Right lobe of liver (tissue), 6 donors: ENCODE data around the gene ZFP36L1. TPM values are rescaled to one million over a fixed set of nuclear protein-coding genes. Genes with fewer than 3 reads are reported as not detected.

Experiments used
- ATAC-seq, 4 donors: fragments of 200-7000 bp; cut with Tn5 transposase; one replicate each; pipeline ENCODE4 v1.9.1; 2020; ENCODE audit warnings: mild to moderate bottlenecking in 4 of 4, moderate library complexity in 4 of 4
- DNase-seq, 3 donors: peaks; one replicate each; pipeline ENCODE4 v3.0.0-alpha.2; 2020
- H3K27ac ChIP-seq, 3 donors: fragments of 200-600 bp; one replicate each; pipeline ENCODE4 v1.8.0; 2022
- H3K27me3 ChIP-seq, 2 donors: fragments of 200-600 bp; one replicate each; pipeline ENCODE4 v1.8.0; 2022
- H3K36me3 ChIP-seq, 4 donors: fragments of 200-600 bp; sonication (generic) in 1 of 4; one replicate each; pipeline versions ENCODE4 v1.5.1 to v1.8.0; 2017 to 2022; ENCODE audit warnings: control low read depth in 1 of 4
- H3K4me1 ChIP-seq, 4 donors: fragments of 200-600 bp; sonication (generic) in 1 of 4; one replicate each; pipeline versions ENCODE4 v1.5.1 to v1.8.0; 2017 to 2022; ENCODE audit warnings: control low read depth in 1 of 4
- H3K4me3 ChIP-seq, 3 donors: fragments of 200-600 bp; one replicate each; pipeline ENCODE4 v1.8.0; 2022
- H3K9me3 ChIP-seq, 4 donors: fragments of 200-600 bp; sonication (generic) in 1 of 4; one replicate each; pipeline versions ENCODE4 v1.5.1 to v1.8.0; 2017 to 2022; ENCODE audit warnings: control low read depth in 1 of 4
- POLR2A ChIP-seq: fragments of 450-650 bp; IDR thresholded peaks from one replicate; pipeline ENCODE4 v1.6.1; 2017; ENCODE audit warnings: antibody characterized with exemption, mild to moderate bottlenecking
- WGBS: methylation state at CpG from one replicate; pipeline ENCODE4 v1.1.6; 2018; ENCODE audit warnings: low coverage, low lambda C conversion rate; ENCODE audit not compliant: insufficient coverage; ENCODE audit errors: missing lambda C conversion rate; 5-methylcytosine and 5-hydroxymethylcytosine counted together
- intact Hi-C, 2 donors: fragments of 100-400 bp; cut with DNase I; formaldehyde crosslinking; loops; one replicate each; pipeline versions ENCODE4 v1.11.2 to v1.14.1; 2022
- total RNA-seq, 6 experiments: library from RNA; depleted of rRNA in 2 of 6; stranded (reverse); fragments of >200 nt in 2 of 6; fragmentation: NEBNext Ultra II Directional in 3 of 6; extraction: Animal tissue kit (Norgen Biotek cat#: 25700) in 3 of 6; gene quantifications; one replicate each; pipeline versions ENCODE4 v1.1.0 to v1.2.4, GENCODE V29; 2016 to 2023
- TF ChIP-seq, protein P1 (sequence below), 4 donors: fragments of 200-600 bp in 3 of 4; fragments of 450-650 bp in 1 of 4; IDR thresholded peaks; one replicate each; pipeline versions ENCODE4 v1.5.1 to v1.8.0; 2016 to 2022; ENCODE audit warnings: antibody characterized with exemption in 4 of 4, mild to moderate bottlenecking in 2 of 4
- donor health status: DM: no; HTN: yes; CAD: no.
- donor health status: DM: no; HTN: no; CAD: no.
- donor health status: DM: no; HTN: no; CAD: no.
- donor health status: DM: no; HTN: yes; CAD: no.
- donor health status: DM: no; HTN: yes; CAD: no.

ZFP36L1 gene
- total RNA-seq, 6 experiments from 2014 or later: 109 to 298 (median 218) TPM

- no CpG with 5 or more reads among the region's 4 CpGs for WGBS
- ATAC-seq (peak in 1 of 4 donors; percentile 2), DNase-seq (no peak)
- no peaks in the 10 kb centered on the region for H3K27me3 ChIP-seq
- intact Hi-C loops: loop anchor here in 1 of 2 donors (10.0 kb wide), 1 partner anchor 887 kb away; no protein-coding TSS in a partner anchor
- H3K9me3 ChIP-seq: no peaks in the 10 kb centered on the region
- H3K4me3 ChIP-seq: no peak overlapping the region
- H3K4me1 ChIP-seq: peaks cover 0 to 87% (median 35%) of the 10 kb centered on the region in 4 donors
- no peaks in the 10 kb centered on the region for H3K36me3 ChIP-seq
- TF ChIP-seq POLR2A: peak; percentile 39
- TF ChIP-seq, protein P1, sequence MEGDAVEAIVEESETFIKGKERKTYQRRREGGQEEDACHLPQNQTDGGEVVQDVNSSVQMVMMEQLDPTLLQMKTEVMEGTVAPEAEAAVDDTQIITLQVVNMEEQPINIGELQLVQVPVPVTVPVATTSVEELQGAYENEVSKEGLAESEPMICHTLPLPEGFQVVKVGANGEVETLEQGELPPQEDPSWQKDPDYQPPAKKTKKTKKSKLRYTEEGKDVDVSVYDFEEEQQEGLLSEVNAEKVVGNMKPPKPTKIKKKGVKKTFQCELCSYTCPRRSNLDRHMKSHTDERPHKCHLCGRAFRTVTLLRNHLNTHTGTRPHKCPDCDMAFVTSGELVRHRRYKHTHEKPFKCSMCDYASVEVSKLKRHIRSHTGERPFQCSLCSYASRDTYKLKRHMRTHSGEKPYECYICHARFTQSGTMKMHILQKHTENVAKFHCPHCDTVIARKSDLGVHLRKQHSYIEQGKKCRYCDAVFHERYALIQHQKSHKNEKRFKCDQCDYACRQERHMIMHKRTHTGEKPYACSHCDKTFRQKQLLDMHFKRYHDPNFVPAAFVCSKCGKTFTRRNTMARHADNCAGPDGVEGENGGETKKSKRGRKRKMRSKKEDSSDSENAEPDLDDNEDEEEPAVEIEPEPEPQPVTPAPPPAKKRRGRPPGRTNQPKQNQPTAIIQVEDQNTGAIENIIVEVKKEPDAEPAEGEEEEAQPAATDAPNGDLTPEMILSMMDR (IDR thresholded peaks at IDR 0.05): no peak
- peak overlapping the region; percentile 75 to 99 (median 79) for H3K27ac ChIP-seq
Measured at GRCh38 chr14:68822132-68822651, 29.3 kb upstream of the ZFP36L1 start.

- H3K4me1 ChIP-seq: peaks cover 0 to 82% (median 34%) of the 10 kb centered on the region in 4 donors
- no peaks in the 10 kb centered on the region for H3K36me3 ChIP-seq
- DNase-seq (peak; percentile 81 to 95 (median 89)), ATAC-seq (peak; percentile 1 to 33 (median 18))
- H3K27me3 ChIP-seq: no peaks in the 10 kb centered on the region
- intact Hi-C loops: loop anchor here in 1 of 2 donors (10.0 kb wide), 1 partner anchor 886 kb away; no protein-coding TSS in a partner anchor
- H3K9me3 ChIP-seq: no peaks in the 10 kb centered on the region
- WGBS: no CpG with 5 or more reads among the region's 18 CpGs
- H3K27ac ChIP-seq: peak overlapping the region; percentile 73 to 99 (median 75)
- peak; percentile 59 for TF ChIP-seq POLR2A
- TF ChIP-seq, protein P1 (IDR thresholded peaks at IDR 0.05): no peak
- peak overlapping the region; percentile 12 to 49 (median 23) for H3K4me3 ChIP-seq
Measured at GRCh38 chr14:68820999-68821683, 28.3 kb upstream of the ZFP36L1 start.

DNA sequence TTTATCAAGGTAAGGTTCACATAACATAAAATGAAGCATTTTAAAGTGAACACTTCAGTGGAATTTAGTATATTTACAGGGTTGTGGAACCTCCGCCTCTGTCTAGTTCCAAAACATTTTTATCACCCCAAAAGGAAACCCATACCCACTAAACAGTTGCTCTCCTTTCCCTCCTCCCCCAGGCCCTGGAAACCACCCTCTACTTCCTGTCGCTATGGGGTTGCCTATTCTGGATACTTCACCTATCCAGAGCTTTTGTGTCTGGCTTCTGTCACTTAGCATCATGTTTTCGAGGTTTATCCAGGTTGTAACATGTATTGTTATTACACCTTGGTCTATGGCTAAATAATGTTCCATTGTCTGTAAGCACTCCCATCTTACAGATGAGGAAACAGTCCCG lies 27.7 kb upstream of the ZFP36L1 start:
- TF ChIP-seq, protein P1 (IDR thresholded peaks at IDR 0.05): no peak
- no peak for TF ChIP-seq POLR2A
- H3K4me3 ChIP-seq: peak overlapping the region; percentile 12 to 49 (median 23)
- no peak for ATAC-seq
- intact Hi-C loops: loop anchor here in 1 of 2 donors (10.0 kb wide), 1 partner anchor 886 kb away; no protein-coding TSS in a partner anchor
- no peaks in the 10 kb centered on the region for H3K27me3 ChIP-seq
- no peaks in the 10 kb centered on the region for H3K9me3 ChIP-seq
- H3K4me1 ChIP-seq: peaks cover 0 to 83% (median 37%) of the 10 kb centered on the region in 4 donors
- WGBS: 46% methylated on average over 4 of the region's 4 CpGs
- no peaks in the 10 kb centered on the region for H3K36me3 ChIP-seq
- peak overlapping the region; percentile 73 to 99 (median 75) for H3K27ac ChIP-seq
- DNase-seq: no peak

DNA sequence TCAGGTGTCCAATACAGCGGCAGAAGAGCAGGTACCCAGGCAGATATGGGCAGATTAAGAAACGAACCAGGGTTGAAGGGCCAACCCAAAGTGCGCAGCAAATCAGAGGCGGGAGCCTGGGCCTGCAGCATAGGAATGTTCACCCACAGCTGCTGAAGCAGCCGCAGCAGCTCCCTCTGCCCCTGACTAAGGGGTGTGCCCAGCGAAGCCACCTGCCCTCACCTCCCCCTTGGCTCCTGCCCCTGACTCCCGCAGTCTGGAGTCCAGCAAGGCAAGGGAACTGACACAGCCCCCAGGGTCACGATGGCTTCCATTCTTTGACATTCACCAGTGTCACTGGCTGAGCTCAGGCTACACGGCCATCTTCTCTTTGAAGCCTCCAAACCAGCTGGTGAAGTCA lies 27.3 kb upstream of the ZFP36L1 start:
- intact Hi-C loops: loop anchor here in 1 of 2 donors (10.0 kb wide), 1 partner anchor 885 kb away; no protein-coding TSS in a partner anchor
- H3K27me3 ChIP-seq: no peaks in the 10 kb centered on the region
- H3K4me3 ChIP-seq: peak overlapping the region in 1 of 3 donors; percentile 49
- 33% methylated on average over 6 of the region's 9 CpGs for WGBS
- DNase-seq (peak; percentile 64 to 94 (median 88)), ATAC-seq (peak; percentile 4 to 27 (median 17))
- H3K36me3 ChIP-seq: no peaks in the 10 kb centered on the region
- peak overlapping the region; percentile 73 to 99 (median 75) for H3K27ac ChIP-seq
- peaks cover 0 to 83% (median 38%) of the 10 kb centered on the region in 4 donors for H3K4me1 ChIP-seq
- no peaks in the 10 kb centered on the region for H3K9me3 ChIP-seq
- TF ChIP-seq, protein P1 (IDR thresholded peaks at IDR 0.05): no peak
- TF ChIP-seq POLR2A: peak; percentile 68
